B cell (primary cell): ENCODE measurements around the gene VWA3A.

Experiments used
- EZH2 ChIP-seq: IDR thresholded peaks from 2 replicates; pipeline ENCODE4 v1.6.1; 2012; ENCODE audit warnings: borderline replicate concordance, low read depth, mild to moderate bottlenecking, moderate library complexity, low read length; ENCODE audit not compliant: insufficient read depth, poor library complexity, severe bottlenecking
- TF ChIP-seq, protein P1 (sequence below): fragments of 200-600 bp; IDR thresholded peaks from one replicate; pipeline ENCODE4 v1.8.0; 2022; ENCODE audit warnings: antibody characterized with exemption, mild to moderate bottlenecking

DNA sequence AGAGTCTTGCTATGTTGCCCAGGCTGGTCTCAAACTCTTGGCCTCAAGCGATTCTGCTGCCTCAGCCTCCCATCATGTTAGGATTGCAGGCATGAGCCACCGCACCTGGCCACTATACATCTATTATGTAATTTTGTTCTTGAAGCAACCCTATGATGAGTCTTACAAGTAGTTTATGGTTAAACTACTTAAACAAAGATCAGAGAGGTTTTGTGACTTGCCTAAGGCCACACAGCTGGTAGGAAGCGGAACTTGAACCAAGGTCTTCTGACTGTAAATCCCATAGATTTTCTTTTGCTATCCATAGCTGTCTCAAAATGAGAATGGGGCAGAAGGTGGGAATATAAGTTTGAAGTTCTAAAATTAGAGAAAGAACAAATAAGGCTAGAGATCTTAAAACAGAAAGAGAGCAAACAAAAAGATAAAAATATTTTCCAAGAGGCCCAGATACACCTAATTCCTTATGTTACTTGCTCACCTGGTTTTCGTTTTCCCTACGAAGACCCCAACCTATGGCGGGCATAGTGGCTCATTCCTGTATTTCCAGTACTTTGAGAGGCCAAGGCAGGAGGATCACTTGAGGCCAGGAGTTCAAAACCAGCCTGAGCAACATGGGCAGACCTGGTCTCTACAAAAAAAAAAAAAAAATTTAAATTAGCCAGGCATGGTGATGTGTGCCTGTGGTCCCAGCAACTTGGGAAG is 32.4 kb downstream of the VWA3A start:
- TF ChIP-seq, protein P1, sequence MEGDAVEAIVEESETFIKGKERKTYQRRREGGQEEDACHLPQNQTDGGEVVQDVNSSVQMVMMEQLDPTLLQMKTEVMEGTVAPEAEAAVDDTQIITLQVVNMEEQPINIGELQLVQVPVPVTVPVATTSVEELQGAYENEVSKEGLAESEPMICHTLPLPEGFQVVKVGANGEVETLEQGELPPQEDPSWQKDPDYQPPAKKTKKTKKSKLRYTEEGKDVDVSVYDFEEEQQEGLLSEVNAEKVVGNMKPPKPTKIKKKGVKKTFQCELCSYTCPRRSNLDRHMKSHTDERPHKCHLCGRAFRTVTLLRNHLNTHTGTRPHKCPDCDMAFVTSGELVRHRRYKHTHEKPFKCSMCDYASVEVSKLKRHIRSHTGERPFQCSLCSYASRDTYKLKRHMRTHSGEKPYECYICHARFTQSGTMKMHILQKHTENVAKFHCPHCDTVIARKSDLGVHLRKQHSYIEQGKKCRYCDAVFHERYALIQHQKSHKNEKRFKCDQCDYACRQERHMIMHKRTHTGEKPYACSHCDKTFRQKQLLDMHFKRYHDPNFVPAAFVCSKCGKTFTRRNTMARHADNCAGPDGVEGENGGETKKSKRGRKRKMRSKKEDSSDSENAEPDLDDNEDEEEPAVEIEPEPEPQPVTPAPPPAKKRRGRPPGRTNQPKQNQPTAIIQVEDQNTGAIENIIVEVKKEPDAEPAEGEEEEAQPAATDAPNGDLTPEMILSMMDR, result no peak
- no peak for TF ChIP-seq EZH2
